Fibroblast of skin of right quadriceps (primary cell): ENCODE data around the gene TRIM31.
"Not testable (repeated sequence)": the region's sequence is repeated elsewhere in the genome, so short reads cannot be mapped to it uniquely, and the experiment has no call there.

Source experiments
- DNase-seq: peaks from one replicate; pipeline ENCODE4 v3.0.0-alpha.2; 2013

The TRIM31 gene

GRCh38 chr6:30149234-30149633 is 36.3 kb upstream of the TRIM31 start:
- no peak for DNase-seq

- no peak for DNase-seq
Observed at GRCh38 chr6:30147096-30147495, 34.2 kb upstream of the TRIM31 start.

- no peak for DNase-seq
Observed at GRCh38 chr6:30145818-30146217, 32.9 kb upstream of the TRIM31 start.

GRCh38 chr6:30144811-30145210 is 31.9 kb upstream of the TRIM31 start:
- no peak for DNase-seq

- no peak for DNase-seq
Observed at GRCh38 chr6:30143780-30144179, 30.9 kb upstream of the TRIM31 start.

GRCh38 chr6:30142665-30143064 is 29.8 kb upstream of the TRIM31 start:
- DNase-seq, result no peak

GRCh38 chr6:30140240-30140639 is 27.4 kb upstream of the TRIM31 start:
- not testable (repeated sequence) for DNase-seq

- DNase-seq, result no peak
Observed at GRCh38 chr6:30136570-30137286, 23.8 kb upstream of the TRIM31 start.

- no peak for DNase-seq
Observed at GRCh38 chr6:30135757-30136156, 22.9 kb upstream of the TRIM31 start, which contains the start of gene TRIM40. Gene TRIM40 (plus strand): TSS chr6:30136140. CDS start chr6:30137037, 897 bp downstream.

GRCh38 chr6:30135147-30135546 is 22.3 kb upstream of the TRIM31 start:
- no peak for DNase-seq

GRCh38 chr6:30131947-30132497 is 19.1 kb upstream of the TRIM31 start:
- DNase-seq, result no peak

GRCh38 chr6:30130887-30131862 is 18.3 kb upstream of the TRIM31 start:
- peak; percentile 78 for DNase-seq

- no peak for DNase-seq
Observed at GRCh38 chr6:30130179-30130679, 17.3 kb upstream of the TRIM31 start.

- no peak for DNase-seq
Observed at GRCh38 chr6:30129265-30130178, 16.6 kb upstream of the TRIM31 start.

GRCh38 chr6:30127238-30128093 is 14.6 kb upstream of the TRIM31 start:
- no peak for DNase-seq

- DNase-seq, result peak; percentile 32
Observed at GRCh38 chr6:30122515-30122914, 9.6 kb upstream of the TRIM31 start.

GRCh38 chr6:30121446-30122366 is 8.8 kb upstream of the TRIM31 start:
- DNase-seq, result no peak

GRCh38 chr6:30118691-30119090 is 5.8 kb upstream of the TRIM31 start:
- DNase-seq, result not testable (repeated sequence)

GRCh38 chr6:30116724-30117123 is 3.8 kb upstream of the TRIM31 start:
- DNase-seq, result no peak

- DNase-seq, result no peak
Observed at GRCh38 chr6:30113841-30114240, 951 bp upstream of the TRIM31 start.
